Activated CD8-positive, alpha-beta memory T cell treated with anti-CD3 and anti-CD28 coated beads, Interleukin-2, amount 50 U/mL, for 24 hours (primary cell): ENCODE results near the gene C12orf42.
"Not testable (repeated sequence)": the region's sequence is repeated elsewhere in the genome, so short reads cannot be mapped to it uniquely, and the experiment has no call there.

Source experiments
- DNase-seq: peaks from one replicate; pipeline ENCODE4 v3.0.0-alpha.2; 2020; ENCODE audit errors: extremely low read depth

C12orf42 gene

DNA sequence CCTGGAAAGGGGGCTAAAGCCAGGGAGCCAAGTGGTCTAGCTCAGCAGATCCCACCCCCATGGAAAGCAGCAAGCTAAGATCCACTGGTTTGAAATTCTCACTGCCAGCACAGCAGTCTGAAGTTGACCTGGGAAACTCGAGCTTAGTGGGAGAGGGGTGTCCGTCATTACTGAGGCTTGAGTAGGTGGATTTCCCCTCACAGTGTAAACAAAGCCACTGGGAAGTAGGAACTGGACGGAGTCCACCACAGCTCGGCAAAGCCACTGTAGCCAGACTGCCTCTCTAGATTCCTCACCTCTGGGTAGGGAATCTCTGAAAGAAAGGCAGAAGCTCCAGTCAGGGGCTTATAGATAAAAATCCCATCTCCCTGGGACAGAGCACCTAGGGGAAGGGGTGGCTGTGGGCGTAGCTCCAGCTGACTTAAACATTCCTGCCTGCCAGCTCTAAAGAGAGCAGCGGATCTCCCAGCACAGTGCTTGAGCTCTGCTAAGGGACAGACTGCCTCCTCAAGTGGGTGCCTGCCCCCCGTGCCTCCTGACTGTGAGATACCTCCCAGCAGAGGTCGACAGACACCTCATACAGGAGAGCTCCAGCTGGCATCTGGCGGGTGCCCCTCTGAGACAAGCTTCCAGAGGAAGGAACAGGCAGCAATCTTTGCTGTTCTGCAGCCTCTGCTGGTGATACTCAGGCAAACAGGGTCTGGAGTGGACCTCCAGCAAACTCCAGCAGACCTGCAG, 70.8 kb downstream of the C12orf42 start:
- not testable (repeated sequence) for DNase-seq

DNA sequence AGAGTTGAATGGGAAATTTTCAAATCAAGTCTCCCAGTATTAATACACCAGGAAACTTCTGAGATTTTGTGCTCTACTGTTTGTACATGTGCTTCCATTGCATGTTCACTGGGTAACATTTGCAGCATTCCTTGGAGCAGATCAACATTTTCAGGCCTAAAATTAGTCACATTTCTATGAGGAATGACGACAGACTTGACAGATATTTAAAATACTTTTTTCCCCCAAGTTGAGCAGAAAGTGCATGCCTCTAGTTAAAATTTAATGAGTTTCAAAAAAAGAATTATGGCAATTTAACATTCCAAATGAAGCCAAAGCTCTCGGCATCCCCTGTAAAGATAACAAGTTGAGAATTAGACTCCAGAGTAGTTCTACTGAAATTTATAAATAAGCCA, 72.3 kb downstream of the C12orf42 start:
- no peak for DNase-seq

DNA sequence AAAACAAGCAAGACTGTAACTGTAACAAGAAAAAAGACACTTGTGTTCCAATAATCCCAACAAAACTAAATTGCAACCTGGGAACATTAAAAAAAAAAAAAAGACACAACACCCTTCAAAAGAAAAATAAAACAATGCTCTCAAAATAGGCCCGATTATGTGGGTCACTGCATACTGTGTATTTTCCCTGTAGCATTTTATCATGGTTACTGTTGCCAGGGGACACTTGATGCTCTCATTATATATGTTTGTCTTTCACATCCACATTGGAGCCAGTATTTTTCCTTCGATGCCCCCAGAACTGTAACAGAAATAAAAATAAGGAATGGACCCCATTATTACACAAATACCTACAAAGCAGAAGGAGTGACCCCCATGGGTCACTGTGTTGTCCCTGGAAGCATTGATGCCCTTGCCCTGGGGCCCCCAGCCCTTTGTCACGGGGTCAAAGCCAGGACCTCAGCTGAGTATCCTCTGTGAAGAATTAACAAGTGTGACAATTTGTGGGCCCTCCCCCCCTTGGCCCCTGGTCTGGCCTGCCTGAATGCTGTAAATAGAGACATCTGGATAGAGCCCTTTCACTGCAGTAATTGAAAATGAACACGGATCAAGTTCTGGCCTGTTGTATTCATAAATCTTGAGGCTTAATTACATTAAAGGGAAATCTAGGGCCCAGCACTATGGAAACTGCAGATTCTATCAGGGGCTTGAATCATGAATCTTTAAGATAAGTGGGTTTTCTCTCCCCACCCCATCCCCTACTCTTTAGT, 72.8 kb downstream of the C12orf42 start:
- no peak for DNase-seq

DNA sequence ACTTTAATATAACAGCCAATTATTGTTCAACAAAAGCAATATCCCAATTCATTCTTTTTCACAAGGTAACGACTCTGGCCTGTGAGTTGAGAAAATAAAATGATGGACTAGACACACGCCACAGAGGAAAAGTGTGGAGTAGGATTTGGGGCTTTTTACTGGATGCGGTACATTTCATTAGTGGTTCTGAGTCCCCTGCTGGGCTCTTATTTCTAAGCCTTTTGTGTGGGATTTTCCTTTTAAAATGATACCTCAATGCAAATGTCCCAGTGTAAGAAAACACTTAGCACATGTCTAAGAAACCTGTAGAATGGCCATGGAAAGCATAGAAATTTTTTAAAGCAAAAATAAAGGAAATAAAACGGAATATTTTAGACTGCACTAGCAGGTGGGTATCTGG, 73.4 kb downstream of the C12orf42 start:
- no peak for DNase-seq

DNA sequence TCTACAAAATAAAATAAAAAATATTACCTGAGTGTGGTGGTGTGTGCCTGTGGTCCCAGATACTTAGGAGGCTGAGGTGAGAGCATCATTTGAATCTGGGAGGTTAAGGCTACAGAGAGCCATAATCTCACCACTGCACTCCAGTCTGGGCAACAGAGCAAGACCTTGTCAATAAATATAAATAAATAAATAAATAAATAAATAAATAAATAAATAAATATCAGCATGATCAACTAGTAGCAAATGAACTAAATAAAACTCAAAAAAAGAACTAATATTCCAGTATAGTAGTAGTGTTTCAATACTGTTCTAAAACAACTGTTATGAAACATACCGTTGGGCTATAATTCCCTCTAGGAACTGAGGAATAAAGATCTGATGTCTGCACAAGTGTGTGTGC, 74.4 kb downstream of the C12orf42 start:
- no peak for DNase-seq

DNA sequence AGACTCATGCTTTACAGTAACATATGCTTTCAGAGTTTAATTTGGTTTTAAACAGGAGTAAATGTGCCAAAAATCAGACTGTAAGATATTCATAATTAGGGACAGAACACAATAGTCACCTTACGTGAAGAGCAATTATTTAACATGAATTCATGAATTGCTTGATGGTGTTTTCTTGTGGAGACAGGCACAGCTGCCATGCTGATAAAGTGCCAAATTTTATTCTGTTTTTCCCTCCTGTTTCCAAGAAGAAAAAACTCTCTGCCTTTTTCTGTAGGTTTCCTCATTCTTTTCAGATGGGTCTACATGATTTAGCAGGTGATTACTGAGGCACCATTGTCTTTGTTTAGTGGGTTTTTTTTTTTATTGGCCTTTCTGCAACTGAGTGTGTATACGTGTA, 80.1 kb downstream of the C12orf42 start:
- DNase-seq, result no peak

DNA sequence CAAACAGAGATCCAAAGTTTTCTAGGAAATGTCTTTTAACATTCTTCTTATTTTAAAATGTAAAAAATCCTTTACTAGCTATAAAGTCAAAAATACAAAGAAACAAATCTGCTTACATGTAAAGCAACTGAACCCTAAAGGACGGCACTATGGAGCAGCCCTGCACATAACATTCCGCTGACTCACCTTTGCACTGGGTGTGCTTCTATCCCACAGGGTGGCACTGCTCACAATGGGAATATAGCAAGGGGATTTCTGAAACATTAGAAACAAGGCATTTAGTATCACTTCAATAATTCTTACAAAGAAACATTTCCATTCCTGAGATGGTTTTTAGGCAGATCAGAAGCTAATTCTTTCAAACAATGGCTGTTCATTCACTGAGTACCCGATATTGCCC, 94.3 kb downstream of the C12orf42 start:
- no peak for DNase-seq

DNA sequence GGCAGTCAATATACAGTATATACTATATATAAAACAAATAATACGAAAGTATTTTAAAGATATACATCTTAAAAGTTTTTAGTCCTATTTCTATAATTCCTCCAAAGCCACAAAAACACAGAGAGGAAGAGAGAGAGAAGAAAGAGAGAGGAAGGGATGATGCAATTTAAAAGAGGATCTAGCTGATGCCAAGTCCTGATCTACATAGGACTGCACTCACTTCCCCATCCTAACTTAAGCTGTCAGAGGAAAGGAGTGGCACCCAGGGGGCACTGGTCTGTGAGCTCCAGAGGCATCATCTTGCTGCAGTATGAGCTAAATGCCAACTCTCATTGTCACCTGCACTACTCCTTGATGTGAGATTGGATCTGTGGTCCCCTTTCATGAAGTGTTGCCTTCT, 95.8 kb downstream of the C12orf42 start:
- no peak for DNase-seq

DNA sequence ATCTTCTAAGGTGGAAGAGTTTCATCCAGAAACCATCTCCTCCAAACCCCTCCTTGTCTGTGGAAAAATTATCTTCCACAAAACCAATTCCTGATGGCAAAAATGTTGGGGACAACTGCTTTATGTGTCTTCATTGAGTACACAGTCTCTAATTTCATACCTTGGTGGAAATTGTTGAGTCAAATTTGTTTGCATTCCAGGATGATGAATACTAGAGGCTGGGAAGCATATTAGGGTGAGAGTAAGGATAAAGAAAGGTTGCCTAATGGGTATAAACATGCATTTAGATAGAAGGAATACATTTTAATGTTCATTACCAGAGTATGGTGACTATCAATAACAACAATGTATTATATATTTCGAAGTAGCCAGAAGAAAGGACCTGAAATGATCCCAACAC, 98.2 kb downstream of the C12orf42 start:
- DNase-seq, result no peak

DNA sequence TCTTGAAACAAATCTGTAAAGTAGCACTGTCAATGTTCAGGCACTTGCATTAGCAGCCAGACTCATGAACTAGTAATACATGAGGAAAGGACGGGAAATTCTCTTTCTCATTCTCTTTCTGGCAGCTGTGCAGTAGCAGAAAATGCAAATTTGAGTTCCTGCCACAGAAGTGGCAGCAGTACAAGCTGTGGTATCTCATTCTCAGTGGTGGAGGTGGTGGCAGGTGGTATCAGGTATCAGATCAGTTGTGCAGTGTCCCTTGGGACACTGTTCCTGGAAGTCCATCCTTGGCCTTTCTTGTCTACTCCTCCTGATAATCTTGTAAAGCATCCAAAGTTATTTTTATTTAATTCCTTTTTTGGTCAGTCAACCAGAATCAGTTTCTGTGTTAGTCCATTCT, 103.0 kb downstream of the C12orf42 start:
- DNase-seq, result no peak

DNA sequence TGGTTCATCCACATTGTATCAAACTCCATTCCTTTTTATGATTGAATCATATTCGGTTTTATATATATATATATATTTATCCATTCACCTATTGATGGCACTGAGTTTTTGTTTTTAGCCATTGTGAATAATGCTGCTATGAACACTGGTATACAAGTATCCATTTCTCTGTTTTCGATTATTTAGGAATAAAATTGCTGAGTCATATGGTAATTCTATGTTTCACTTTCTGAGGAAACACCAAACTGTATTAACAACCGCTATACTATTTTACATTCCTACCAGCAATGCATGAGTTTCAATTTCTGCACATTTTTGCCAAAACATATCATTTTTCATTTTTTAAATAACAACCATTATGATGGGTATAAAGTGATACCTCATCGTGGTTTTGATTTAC, 104.7 kb downstream of the C12orf42 start:
- no peak for DNase-seq

DNA sequence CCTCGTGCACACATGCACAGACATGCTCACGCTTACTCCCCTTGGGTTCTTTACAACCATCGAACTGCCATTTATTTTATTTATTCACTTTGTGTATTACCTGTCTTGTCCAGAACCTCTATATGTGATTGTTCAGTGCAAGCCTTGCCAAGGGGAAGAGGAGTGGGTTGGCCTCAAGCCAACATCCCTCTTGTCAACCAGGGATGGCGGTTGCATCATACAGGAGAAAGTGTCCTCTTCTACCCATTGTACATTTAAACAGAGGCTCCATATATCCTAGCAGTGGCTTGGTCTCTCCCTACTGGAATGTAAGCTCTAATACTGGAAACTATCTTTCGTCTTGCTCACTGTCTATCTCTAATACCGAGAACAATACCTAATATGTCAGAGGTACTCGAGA, 108.4 kb downstream of the C12orf42 start:
- no peak for DNase-seq

DNA sequence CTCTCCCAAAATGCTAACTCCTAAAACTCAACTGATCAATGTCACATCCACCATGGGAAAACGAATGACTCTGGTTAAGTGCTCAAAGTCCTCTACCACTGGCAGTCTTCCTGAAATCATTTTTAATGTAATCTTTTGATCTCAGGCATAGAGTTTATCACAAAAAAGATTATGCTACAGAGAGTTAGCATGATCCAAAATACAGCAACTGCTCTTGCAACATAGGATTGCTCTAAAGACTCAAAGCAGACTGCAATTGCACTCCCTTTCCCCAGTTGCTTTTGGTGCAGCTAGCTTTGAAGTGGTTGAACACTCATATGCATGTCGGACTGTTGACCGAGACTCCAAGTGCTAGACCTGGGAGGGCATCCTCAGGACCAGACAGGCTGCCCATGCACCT, 109.3 kb downstream of the C12orf42 start:
- no peak for DNase-seq

DNA sequence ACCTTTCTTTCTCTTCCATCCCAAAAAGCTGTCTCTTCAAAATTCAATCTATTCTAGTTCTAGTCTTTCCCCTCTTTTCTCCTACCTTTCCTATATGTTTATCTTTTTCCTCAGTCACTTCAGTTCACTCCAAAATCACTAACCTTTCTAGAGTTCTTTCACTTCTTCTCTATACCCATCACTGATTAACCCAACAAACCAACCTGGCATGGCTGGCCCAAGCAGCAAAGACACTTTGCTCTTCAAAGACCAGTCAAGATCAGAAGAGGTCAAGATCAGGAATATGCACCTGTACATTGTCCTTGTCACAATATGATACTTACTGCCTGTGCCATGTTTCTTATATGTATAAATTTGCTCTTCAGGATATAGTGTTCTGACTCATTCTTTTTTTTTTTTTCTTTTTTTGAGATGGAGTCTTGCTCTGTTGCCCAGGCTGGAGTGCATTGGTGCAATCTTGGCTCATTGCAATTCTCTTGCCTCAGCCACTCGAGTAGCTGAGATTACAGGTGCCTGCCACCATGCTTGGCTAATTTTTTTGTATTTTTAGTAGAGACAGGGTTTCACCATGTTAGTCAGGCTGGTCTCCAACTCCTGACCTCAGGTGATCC, 112.9 kb downstream of the C12orf42 start:
- DNase-seq, result no peak

DNA sequence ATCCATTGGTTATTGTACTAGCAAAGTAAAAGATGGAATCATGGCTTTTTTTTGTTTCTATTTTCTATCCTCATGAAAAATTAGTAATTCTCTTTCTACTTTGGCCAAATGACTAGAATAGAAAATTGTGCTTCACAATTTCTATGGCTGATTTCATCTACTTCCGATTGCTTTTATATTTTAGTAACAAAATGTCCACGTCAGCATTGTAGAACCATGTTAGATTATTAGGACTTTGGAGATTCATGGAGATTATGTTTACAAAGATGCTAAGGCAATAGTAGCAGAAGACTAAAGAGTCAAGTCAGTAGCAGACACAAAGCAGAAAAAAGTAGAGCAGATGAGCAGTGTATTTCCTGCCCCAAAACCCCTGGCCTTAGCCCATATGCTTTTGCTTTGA, 113.6 kb downstream of the C12orf42 start:
- no peak for DNase-seq

DNA sequence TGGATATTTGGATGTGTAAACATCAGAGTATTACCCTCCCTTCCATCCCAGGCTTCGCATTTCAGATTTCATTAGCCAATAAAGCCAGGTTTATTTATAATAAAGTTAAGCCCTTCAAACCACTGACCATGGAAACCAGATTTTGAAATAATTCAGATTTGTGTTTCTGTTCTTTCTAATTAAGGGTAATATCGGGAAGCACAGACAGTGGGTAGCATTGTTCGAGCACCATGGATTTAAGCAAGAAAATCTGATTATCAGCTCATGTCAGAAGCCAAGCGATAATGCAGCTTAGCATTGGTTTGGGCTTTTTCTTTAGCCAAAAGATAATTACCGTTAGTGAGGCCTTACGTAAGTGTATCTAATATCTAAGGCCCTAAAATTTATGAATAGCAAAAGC, 116.1 kb downstream of the C12orf42 start:
- DNase-seq, result no peak

DNA sequence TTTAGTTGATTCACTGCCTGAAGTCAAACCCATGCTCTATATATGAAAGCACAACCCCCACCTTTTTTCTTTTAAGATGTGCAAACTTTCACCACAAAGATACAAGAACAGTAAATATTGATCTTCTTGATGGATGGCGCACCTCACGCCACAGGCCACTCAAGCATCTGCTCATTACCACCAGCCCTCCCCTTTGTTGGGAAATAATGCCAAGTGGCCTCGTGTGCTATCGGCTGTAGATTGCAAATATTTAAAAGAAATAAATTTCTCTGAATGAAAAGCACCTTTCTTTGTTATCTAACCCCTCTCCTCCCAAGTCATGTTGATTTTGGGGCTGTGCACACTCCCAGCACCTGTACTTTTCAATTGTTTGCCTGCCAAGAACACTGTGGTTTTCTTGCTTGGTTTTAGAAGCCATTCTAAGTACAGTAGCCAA, 122.7 kb downstream of the C12orf42 start:
- no peak for DNase-seq

DNA sequence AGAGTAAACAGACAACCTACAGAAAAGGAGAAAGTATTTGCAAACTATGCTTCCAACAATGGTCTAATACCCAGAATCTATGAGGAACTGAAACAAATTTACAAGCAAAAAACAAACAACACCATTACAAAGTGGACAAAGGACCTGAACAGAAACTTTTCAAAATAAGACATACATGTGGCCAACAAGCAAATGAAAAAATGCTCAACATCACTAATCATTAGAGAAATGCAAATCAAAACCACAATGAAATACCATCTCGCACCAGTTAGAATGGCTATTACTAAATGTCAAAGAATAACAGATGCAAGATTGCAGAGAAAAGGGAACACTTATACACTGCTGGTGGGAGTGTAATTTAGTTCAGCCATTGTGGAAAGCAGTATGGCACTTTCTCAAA, 125.8 kb downstream of the C12orf42 start:
- DNase-seq, result no peak

DNA sequence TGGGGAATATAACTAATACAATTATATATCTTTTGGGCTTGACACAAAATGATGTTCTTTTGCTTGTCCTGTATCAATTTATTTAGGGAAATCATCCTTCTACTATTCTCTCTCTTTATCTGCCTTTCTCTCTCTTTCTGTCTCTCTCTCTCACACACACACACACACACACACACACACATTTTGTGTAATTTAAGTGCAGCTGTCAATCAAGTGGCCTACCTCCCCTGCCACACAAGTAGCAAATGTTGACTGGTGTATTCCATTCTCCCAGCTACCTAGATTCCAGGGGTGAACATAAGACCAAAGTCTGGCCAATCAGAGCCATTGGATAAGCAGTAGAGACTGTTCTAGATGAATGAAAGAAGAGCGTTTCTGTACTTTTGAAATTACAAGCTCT, 127.6 kb downstream of the C12orf42 start:
- no peak for DNase-seq

DNA sequence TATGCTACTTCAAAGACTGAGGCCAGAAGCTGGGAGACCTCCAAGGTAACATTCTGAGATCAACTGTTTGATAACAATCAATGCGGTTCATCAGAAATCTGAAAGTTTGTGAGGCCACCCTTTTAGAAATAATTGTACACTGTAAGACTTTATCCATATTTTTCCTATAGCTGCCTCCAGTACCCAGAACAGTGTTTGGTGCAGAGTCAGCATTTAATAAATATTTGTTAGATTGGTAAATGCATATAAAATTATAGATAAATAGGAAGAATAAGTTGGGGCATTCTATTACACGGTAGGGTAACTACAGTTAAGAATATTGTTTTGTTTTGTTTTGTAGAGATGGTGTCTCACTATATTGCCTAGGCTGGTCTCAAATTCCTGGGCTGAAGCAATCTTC, 141.4 kb downstream of the C12orf42 start:
- DNase-seq, result no peak

DNA sequence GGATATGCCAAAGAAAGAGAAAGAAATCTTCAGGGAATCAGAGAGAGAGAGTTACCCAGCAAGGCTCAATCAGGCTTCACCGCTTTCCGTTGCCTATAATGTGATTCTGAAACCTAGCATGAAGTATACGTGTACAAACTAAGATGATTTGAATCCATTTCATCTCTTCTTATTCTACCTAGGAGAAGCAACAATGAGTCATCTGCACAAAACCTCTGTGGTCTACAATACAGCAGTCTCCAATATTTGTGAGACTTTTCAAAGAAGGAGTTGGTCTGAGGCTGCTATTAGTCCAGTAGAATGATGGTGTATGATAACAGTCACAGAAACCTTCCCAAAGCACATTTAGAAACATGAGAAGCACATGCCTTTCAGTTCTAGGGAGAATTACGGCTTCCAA, 141.9 kb downstream of the C12orf42 start:
- no peak for DNase-seq

DNA sequence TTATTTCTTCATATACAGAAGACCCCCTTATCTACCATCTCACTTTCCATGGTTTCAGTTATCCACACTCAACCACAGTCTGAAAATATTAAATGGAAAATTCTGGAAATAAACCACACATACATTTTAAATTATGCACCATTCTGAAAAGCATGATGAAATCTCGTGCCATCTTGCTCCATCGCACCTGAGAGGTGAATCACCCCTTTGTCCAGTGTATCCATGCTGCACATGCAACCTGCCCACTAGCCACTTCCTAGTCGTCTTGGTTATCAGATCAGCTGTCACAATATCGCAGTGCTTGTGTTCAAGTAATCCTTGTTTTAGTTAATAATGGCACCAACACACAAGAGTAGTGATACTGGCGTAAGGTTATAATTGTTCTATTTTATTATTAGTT, 145.7 kb downstream of the C12orf42 start:
- no peak for DNase-seq

DNA sequence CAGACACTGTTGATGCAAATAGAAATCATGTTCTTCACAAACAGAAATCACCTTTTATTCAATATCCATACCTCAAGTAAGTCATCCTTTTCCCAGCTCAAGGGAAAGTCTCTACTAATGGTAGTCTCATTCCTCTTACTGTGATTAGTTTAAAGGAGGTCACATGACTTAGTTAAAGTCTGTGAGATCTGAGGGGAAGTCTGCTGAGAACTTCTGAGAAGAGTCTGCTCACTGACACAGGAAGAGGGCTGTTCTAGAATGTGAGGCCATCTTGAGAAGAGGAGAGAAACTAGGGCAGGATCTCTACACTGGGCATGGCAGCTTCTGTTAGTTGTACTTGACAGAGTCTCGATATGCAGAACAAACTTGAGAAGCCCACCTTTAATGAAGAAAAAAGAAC, 146.8 kb downstream of the C12orf42 start:
- DNase-seq, result no peak
